ENCODE results near the gene IQCF5.

Gene IQCF5
- long read RNA-seq, result 0 reads

DNA sequence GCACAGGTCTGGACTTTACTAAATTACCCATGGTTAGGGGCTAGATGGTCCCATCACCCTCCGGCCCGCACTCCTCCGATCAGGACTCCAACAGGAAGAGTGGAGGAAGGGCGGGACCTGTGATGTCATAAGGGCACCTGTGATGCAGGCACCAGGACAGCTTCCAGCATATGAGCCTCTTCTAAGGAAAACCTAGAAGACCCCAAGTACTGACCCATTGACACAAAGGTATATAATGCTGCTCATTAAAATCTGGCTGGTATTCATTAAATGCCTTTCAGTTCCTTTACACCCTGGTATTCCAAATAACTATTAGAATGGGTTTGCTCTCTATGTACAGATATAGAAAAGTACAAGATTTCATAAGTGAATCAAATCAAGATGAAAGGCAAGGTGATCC is at the start of gene IQCF5:
IQCF5 (minus strand) TSS at position 101 of the 400 bp plus-strand sequence; CDS start at position 31, 70 bp downstream.
- H3K4me3 ChIP-seq (replicated peaks; ENCODE audit: insufficient read depth, low read length), result no peak within 1 kb of the TSS
- no peak for DNase-seq (ENCODE audit: low read depth in 1 of 2, low spot score in 1 of 2)
- H3K27me3 ChIP-seq (ENCODE audit: insufficient read depth, poor library complexity, severe bottlenecking), result no peaks in the 10 kb centered on the region
- TF ChIP-seq POLR2AphosphoS5 (IDR thresholded peaks at IDR 0.05; ENCODE audit: low read depth), result no peak
- no peak for TF ChIP-seq SPI1 (IDR thresholded peaks at IDR 0.05; ENCODE audit: borderline replicate concordance, low read depth)
- no peak for TF ChIP-seq GABPA (IDR thresholded peaks at IDR 0.05; ENCODE audit: low read depth)
- TF ChIP-seq, protein P1, sequence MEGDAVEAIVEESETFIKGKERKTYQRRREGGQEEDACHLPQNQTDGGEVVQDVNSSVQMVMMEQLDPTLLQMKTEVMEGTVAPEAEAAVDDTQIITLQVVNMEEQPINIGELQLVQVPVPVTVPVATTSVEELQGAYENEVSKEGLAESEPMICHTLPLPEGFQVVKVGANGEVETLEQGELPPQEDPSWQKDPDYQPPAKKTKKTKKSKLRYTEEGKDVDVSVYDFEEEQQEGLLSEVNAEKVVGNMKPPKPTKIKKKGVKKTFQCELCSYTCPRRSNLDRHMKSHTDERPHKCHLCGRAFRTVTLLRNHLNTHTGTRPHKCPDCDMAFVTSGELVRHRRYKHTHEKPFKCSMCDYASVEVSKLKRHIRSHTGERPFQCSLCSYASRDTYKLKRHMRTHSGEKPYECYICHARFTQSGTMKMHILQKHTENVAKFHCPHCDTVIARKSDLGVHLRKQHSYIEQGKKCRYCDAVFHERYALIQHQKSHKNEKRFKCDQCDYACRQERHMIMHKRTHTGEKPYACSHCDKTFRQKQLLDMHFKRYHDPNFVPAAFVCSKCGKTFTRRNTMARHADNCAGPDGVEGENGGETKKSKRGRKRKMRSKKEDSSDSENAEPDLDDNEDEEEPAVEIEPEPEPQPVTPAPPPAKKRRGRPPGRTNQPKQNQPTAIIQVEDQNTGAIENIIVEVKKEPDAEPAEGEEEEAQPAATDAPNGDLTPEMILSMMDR (IDR thresholded peaks at IDR 0.05; ENCODE audit: insufficient read depth, low read length), result no peak
- TF ChIP-seq, protein P2, sequence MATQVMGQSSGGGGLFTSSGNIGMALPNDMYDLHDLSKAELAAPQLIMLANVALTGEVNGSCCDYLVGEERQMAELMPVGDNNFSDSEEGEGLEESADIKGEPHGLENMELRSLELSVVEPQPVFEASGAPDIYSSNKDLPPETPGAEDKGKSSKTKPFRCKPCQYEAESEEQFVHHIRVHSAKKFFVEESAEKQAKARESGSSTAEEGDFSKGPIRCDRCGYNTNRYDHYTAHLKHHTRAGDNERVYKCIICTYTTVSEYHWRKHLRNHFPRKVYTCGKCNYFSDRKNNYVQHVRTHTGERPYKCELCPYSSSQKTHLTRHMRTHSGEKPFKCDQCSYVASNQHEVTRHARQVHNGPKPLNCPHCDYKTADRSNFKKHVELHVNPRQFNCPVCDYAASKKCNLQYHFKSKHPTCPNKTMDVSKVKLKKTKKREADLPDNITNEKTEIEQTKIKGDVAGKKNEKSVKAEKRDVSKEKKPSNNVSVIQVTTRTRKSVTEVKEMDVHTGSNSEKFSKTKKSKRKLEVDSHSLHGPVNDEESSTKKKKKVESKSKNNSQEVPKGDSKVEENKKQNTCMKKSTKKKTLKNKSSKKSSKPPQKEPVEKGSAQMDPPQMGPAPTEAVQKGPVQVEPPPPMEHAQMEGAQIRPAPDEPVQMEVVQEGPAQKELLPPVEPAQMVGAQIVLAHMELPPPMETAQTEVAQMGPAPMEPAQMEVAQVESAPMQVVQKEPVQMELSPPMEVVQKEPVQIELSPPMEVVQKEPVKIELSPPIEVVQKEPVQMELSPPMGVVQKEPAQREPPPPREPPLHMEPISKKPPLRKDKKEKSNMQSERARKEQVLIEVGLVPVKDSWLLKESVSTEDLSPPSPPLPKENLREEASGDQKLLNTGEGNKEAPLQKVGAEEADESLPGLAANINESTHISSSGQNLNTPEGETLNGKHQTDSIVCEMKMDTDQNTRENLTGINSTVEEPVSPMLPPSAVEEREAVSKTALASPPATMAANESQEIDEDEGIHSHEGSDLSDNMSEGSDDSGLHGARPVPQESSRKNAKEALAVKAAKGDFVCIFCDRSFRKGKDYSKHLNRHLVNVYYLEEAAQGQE (IDR thresholded peaks at IDR 0.05; ENCODE audit: insufficient replicate concordance, low read depth), result no peak
- no peak within 1 kb of the TSS for H3K27ac ChIP-seq (replicated peaks)

DNA sequence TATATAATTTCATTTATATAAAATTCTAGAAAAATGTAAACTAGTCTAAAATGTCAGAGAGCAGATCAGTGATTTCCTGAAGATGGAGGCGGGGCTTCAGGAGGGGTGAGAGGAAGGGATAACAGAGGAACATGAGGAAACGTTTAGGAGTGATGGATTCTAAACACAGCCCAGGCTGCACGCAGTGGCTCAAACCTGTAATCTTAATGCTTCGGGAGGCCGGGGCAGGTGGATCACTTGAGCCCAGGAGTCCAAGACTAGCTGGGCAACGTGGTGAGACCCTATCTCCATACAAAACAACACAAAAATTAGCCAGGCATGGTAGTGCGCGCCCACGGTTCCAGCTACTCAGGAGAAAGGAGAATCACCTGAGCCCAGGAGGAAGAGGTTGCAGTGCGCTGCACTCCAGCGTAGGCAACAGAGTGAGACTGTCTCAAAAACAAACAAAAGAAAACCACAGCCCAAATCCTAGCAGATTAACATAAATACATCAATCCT is 45.7 kb upstream of the IQCF5 start:
- Histone ChIP-seq H3K27me3 (ENCODE audit: insufficient read depth, poor library complexity, severe bottlenecking) (no peaks in the 10 kb centered on the region), H3K27ac (replicated peaks) (no peak overlapping the region), H3K4me3 (replicated peaks; ENCODE audit: insufficient read depth, low read length) (no peak overlapping the region)
- DNase-seq (ENCODE audit: low read depth in 1 of 2, low spot score in 1 of 2), result no peak
- TF ChIP-seq, protein P2 (IDR thresholded peaks at IDR 0.05; ENCODE audit: insufficient replicate concordance, low read depth), result no peak
- no peak for TF ChIP-seq POLR2AphosphoS5 (IDR thresholded peaks at IDR 0.05; ENCODE audit: low read depth)
- TF ChIP-seq, protein P1 (IDR thresholded peaks at IDR 0.05; ENCODE audit: insufficient read depth, low read length), result no peak
- no peak for TF ChIP-seq SPI1 (IDR thresholded peaks at IDR 0.05; ENCODE audit: borderline replicate concordance, low read depth)
- no peak for TF ChIP-seq GABPA (IDR thresholded peaks at IDR 0.05; ENCODE audit: low read depth)

DNA sequence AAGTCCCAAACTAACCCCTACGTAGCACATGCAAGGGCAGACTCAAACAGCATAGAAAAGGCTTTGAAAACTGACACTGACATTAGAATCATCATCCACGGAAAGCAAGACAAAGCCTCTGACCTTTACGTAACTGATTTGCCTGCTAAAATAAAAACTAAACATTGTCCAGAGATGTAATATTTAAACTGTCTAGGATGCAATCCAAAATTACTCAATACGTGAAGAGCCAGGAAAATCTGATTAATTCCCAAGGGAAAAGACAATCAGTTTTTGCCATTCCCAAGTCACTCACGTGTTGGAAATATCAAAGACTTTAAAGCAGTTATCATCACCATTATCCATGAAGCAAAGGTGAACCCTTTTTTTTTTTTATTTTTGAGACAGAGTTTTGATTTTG is 41.0 kb upstream of the IQCF5 start:
- DNase-seq (ENCODE audit: low read depth in 1 of 2, low spot score in 1 of 2), result no peak
- no peak overlapping the region for H3K27ac ChIP-seq (replicated peaks)
- H3K27me3 ChIP-seq (ENCODE audit: insufficient read depth, poor library complexity, severe bottlenecking), result no peaks in the 10 kb centered on the region
- no peak overlapping the region for H3K4me3 ChIP-seq (replicated peaks; ENCODE audit: insufficient read depth, low read length)
- TF ChIP-seq GABPA (IDR thresholded peaks at IDR 0.05; ENCODE audit: low read depth), result no peak
- TF ChIP-seq SPI1 (IDR thresholded peaks at IDR 0.05; ENCODE audit: borderline replicate concordance, low read depth), result no peak
- TF ChIP-seq POLR2AphosphoS5 (IDR thresholded peaks at IDR 0.05; ENCODE audit: low read depth), result no peak
- TF ChIP-seq, protein P1 (IDR thresholded peaks at IDR 0.05; ENCODE audit: insufficient read depth, low read length), result no peak
- TF ChIP-seq, protein P2 (IDR thresholded peaks at IDR 0.05; ENCODE audit: insufficient replicate concordance, low read depth), result no peak

All from HL-60 (cell line).